ENCODE results near the gene PRND. TPM values are rescaled to one million over a fixed set of nuclear protein-coding genes. Genes with fewer than 3 reads are reported as not detected.
"Not testable (repeated sequence)": the region's sequence is repeated elsewhere in the genome, so short reads cannot be mapped to it uniquely, and the experiment has no call there.

The PRND gene
- total RNA-seq, 1 experiment from 2014 or later: not detected

DNA sequence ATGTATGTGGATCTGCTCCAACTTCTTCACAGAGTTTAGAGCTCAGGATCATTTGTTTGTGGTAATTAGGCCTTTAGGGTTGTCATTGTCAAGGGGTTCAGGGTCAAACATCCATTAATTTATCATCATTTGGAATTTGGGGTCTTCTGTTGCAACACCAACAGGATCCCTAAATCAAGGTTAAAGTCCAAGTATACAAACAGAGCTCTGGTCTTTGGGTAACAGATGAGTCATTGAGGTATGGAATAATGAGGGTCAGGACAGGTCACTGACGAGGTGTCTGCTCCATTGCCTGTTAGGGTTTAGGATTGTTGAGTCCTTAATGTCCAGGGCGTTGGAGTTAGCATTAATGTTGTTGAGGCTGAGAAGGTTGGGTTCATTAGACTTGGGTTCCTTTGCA is 47.6 kb downstream of the PRND start:
- DNase-seq: no peak

GRCh38 chr20:4770026-4770425 is 48.3 kb downstream of the PRND start:
- H3K9me2 ChIP-seq (replicated peaks; ENCODE audit: insufficient read depth, low read length): no peaks in the 10 kb centered on the region
- peaks cover 13% of the 10 kb centered on the region for H3K4me1 ChIP-seq (ENCODE audit: low read length)
- H4K20me1 ChIP-seq (ENCODE audit: insufficient read depth, low read depth, low read length): no peaks in the 10 kb centered on the region
- DNase-seq: no peak
- no peak overlapping the region for H3K4me2 ChIP-seq (ENCODE audit: low read depth, low read length, poor library complexity, severe bottlenecking)
- no peak overlapping the region for H3K4me3 ChIP-seq (ENCODE audit: low read length)
- no peak overlapping the region for H3K27ac ChIP-seq (ENCODE audit: low read length)
- peaks cover 23% of the 10 kb centered on the region for H3K9me3 ChIP-seq (ENCODE audit: low read length)
- no peak overlapping the region for H2AFZ ChIP-seq (ENCODE audit: low read length)
- no peaks in the 10 kb centered on the region for H3K79me2 ChIP-seq (ENCODE audit: low read length)
- no peak overlapping the region for H3K9ac ChIP-seq (ENCODE audit: low read length)
- 0 out of 2 replicates have a peak, but pooled peaks cover 2% of the 10 kb centered on the region for H3K36me3 ChIP-seq (ENCODE audit: insufficient read depth, low read length)
- H3K27me3 ChIP-seq (ENCODE audit: low read length): no peaks in the 10 kb centered on the region

More for the DNA sequence above, 47.6 kb downstream of the PRND start:
- Histone ChIP-seq H3K4me1 (ENCODE audit: low read length) (peaks cover 13% of the 10 kb centered on the region), H3K4me3 (ENCODE audit: low read length) (no peak overlapping the region), H4K20me1 (ENCODE audit: insufficient read depth, low read depth, low read length) (no peaks in the 10 kb centered on the region), H3K79me2 (ENCODE audit: low read length) (no peaks in the 10 kb centered on the region), H3K9ac (ENCODE audit: low read length) (no peak overlapping the region), H3K27ac (ENCODE audit: low read length) (no peak overlapping the region), H3K9me2 (replicated peaks; ENCODE audit: insufficient read depth, low read length) (no peaks in the 10 kb centered on the region), H3K9me3 (ENCODE audit: low read length) (peaks cover 23% of the 10 kb centered on the region), H2AFZ (ENCODE audit: low read length) (no peak overlapping the region), H3K27me3 (ENCODE audit: low read length) (no peaks in the 10 kb centered on the region), H3K36me3 (ENCODE audit: insufficient read depth, low read length) (0 out of 2 replicates have a peak, but pooled peaks cover 2% of the 10 kb centered on the region), H3K4me2 (ENCODE audit: low read depth, low read length, poor library complexity, severe bottlenecking) (no peak overlapping the region)

- Histone ChIP-seq H3K36me3 (ENCODE audit: insufficient read depth, low read length) (0 out of 2 replicates have a peak, but pooled peaks cover 2% of the 10 kb centered on the region), H3K9me2 (replicated peaks; ENCODE audit: insufficient read depth, low read length) (no peaks in the 10 kb centered on the region), H3K4me2 (ENCODE audit: low read depth, low read length, poor library complexity, severe bottlenecking) (no peak overlapping the region), H3K4me3 (ENCODE audit: low read length) (no peak overlapping the region), H3K9ac (ENCODE audit: low read length) (no peak overlapping the region), H3K79me2 (ENCODE audit: low read length) (no peaks in the 10 kb centered on the region), H4K20me1 (ENCODE audit: insufficient read depth, low read depth, low read length) (no peaks in the 10 kb centered on the region), H3K4me1 (ENCODE audit: low read length) (peaks cover 13% of the 10 kb centered on the region), H3K27ac (ENCODE audit: low read length) (no peak overlapping the region), H2AFZ (ENCODE audit: low read length) (no peak overlapping the region), H3K27me3 (ENCODE audit: low read length) (no peaks in the 10 kb centered on the region), H3K9me3 (ENCODE audit: low read length) (peaks cover 23% of the 10 kb centered on the region)
- DNase-seq: no peak
These were observed 49.3 kb downstream of the PRND start for GRCh38 chr20:4771004-4771403.

DNA sequence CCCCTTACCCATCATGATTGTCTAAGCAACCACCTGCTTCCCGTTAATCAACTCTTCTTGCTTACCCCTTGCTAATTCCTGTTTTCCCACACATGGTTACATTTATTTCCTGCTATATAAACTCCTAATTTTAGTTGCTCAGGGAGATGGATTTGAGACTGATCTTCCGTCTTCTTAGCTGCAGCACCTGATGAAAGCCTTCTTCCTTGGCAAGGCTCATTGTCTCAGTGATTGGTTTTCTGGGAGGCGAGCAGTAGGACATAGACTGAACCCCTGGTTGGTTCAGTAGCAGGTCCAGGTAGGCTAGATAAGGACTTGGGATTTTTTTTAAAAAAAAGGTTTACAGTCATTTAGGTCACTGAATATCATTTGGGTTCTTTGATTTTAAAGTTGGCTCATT is 50.4 kb downstream of the PRND start:
- Histone ChIP-seq H3K4me3 (ENCODE audit: low read length) (no peak overlapping the region), H4K20me1 (ENCODE audit: insufficient read depth, low read depth, low read length) (no peaks in the 10 kb centered on the region), H3K27ac (ENCODE audit: low read length) (no peak overlapping the region), H3K36me3 (ENCODE audit: insufficient read depth, low read length) (0 out of 2 replicates have a peak, but pooled peaks cover 2% of the 10 kb centered on the region), H3K9me3 (ENCODE audit: low read length) (peaks cover 23% of the 10 kb centered on the region), H3K9ac (ENCODE audit: low read length) (no peak overlapping the region), H3K9me2 (replicated peaks; ENCODE audit: insufficient read depth, low read length) (no peaks in the 10 kb centered on the region), H3K27me3 (ENCODE audit: low read length) (no peaks in the 10 kb centered on the region), H3K4me1 (ENCODE audit: low read length) (peaks cover 2% of the 10 kb centered on the region), H2AFZ (ENCODE audit: low read length) (no peak overlapping the region), H3K4me2 (ENCODE audit: low read depth, low read length, poor library complexity, severe bottlenecking) (no peak overlapping the region), H3K79me2 (ENCODE audit: low read length) (no peaks in the 10 kb centered on the region)
- no peak for DNase-seq

GRCh38 chr20:4773014-4773413 is 51.3 kb downstream of the PRND start:
- H2AFZ ChIP-seq (ENCODE audit: low read length); H3K27ac ChIP-seq (ENCODE audit: low read length); H3K4me3 ChIP-seq (ENCODE audit: low read length); H3K27me3 ChIP-seq (ENCODE audit: low read length); H3K4me2 ChIP-seq (ENCODE audit: low read depth, low read length, poor library complexity, severe bottlenecking); H4K20me1 ChIP-seq (ENCODE audit: insufficient read depth, low read depth, low read length); H3K9me2 ChIP-seq (replicated peaks; ENCODE audit: insufficient read depth, low read length); DNase-seq; H3K4me1 ChIP-seq (ENCODE audit: low read length); H3K36me3 ChIP-seq (ENCODE audit: insufficient read depth, low read length); H3K79me2 ChIP-seq (ENCODE audit: low read length); H3K9ac ChIP-seq (ENCODE audit: low read length): not testable (repeated sequence)
- peaks cover 23% of the 10 kb centered on the region for H3K9me3 ChIP-seq (ENCODE audit: low read length)

- Histone ChIP-seq H2AFZ (ENCODE audit: low read length) (no peak overlapping the region), H3K4me2 (ENCODE audit: low read depth, low read length, poor library complexity, severe bottlenecking) (no peak overlapping the region), H3K9me3 (ENCODE audit: low read length) (peaks cover 23% of the 10 kb centered on the region)
These were observed 52.0 kb downstream of the PRND start for GRCh38 chr20:4773736-4774135.

GRCh38 chr20:4774207-4774606 is 52.5 kb downstream of the PRND start:
- H3K4me2 ChIP-seq (ENCODE audit: low read depth, low read length, poor library complexity, severe bottlenecking): no peak overlapping the region
- no peak overlapping the region for H2AFZ ChIP-seq (ENCODE audit: low read length)
- no peak for DNase-seq
- no peaks in the 10 kb centered on the region for H3K79me2 ChIP-seq (ENCODE audit: low read length)
- no peaks in the 10 kb centered on the region for H3K27me3 ChIP-seq (ENCODE audit: low read length)
- peaks cover 11% of the 10 kb centered on the region for H3K4me1 ChIP-seq (ENCODE audit: low read length)
- no peak overlapping the region for H3K9ac ChIP-seq (ENCODE audit: low read length)
- no peak overlapping the region for H3K27ac ChIP-seq (ENCODE audit: low read length)
- H3K36me3 ChIP-seq (ENCODE audit: insufficient read depth, low read length): 0 out of 2 replicates have a peak, but pooled peaks cover 2% of the 10 kb centered on the region
- peaks cover 23% of the 10 kb centered on the region for H3K9me3 ChIP-seq (ENCODE audit: low read length)
- no peaks in the 10 kb centered on the region for H4K20me1 ChIP-seq (ENCODE audit: insufficient read depth, low read depth, low read length)
- no peaks in the 10 kb centered on the region for H3K9me2 ChIP-seq (replicated peaks; ENCODE audit: insufficient read depth, low read length)
- no peak overlapping the region for H3K4me3 ChIP-seq (ENCODE audit: low read length)

More at GRCh38 chr20:4773736-4774135, 52.0 kb downstream of the PRND start:
- Histone ChIP-seq H3K4me1 (ENCODE audit: low read length) (peaks cover 6% of the 10 kb centered on the region), H4K20me1 (ENCODE audit: insufficient read depth, low read depth, low read length) (no peaks in the 10 kb centered on the region), H3K4me3 (ENCODE audit: low read length) (no peak overlapping the region), H3K79me2 (ENCODE audit: low read length) (no peaks in the 10 kb centered on the region), H3K27me3 (ENCODE audit: low read length) (no peaks in the 10 kb centered on the region), H3K27ac (ENCODE audit: low read length) (no peak overlapping the region), H3K36me3 (ENCODE audit: insufficient read depth, low read length) (0 out of 2 replicates have a peak, but pooled peaks cover 2% of the 10 kb centered on the region), H3K9ac (ENCODE audit: low read length) (no peak overlapping the region), H3K9me2 (replicated peaks; ENCODE audit: insufficient read depth, low read length) (no peaks in the 10 kb centered on the region)
- no peak for DNase-seq

DNA sequence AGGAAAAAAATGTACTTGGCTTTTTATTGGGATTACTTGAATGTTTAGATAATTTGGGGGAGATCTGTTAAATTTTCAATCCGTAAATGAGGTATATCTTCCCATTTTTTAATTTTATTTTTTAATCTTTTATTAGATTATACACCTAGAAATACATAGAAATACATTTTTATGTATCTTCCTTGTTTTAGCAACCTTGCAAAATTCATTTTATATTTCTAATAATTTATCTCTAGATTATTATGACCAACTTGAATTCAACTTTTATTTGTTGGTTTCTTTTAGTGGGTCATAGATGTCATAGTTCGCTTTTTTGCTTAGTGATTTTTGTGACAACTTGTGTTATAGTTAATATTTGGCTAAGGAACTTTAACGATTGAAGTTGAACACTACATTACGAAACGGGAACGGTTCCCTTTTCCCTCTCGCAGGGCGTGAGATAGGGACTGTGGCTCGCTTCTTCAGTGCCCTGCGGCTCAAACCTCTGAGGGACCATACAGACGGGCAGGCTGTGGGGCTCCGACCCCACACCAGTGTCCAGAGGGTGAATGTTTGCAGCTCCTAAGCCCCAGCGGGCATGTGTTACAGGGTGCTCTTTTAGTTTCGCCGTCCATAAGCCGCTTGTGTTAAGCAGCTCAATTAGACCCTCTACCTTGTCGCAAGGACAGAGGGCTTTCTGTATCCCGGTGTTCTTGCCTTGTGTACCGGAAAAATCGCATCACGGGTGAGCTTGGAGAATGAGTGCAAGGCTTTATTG is 53.8 kb downstream of the PRND start:
- DNase-seq: no peak
- no peak overlapping the region for H3K4me2 ChIP-seq (ENCODE audit: low read depth, low read length, poor library complexity, severe bottlenecking)
- no peak overlapping the region for H3K4me3 ChIP-seq (ENCODE audit: low read length)
- peaks cover 24% of the 10 kb centered on the region for H3K4me1 ChIP-seq (ENCODE audit: low read length)
- no peak overlapping the region for H2AFZ ChIP-seq (ENCODE audit: low read length)
- no peaks in the 10 kb centered on the region for H3K9me2 ChIP-seq (replicated peaks; ENCODE audit: insufficient read depth, low read length)
- no peaks in the 10 kb centered on the region for H3K79me2 ChIP-seq (ENCODE audit: low read length)
- H3K9ac ChIP-seq (ENCODE audit: low read length): no peak overlapping the region
- H3K27me3 ChIP-seq (ENCODE audit: low read length): no peaks in the 10 kb centered on the region
- peaks cover 7% of the 10 kb centered on the region; the same call in 1 of the 2 replicates for H4K20me1 ChIP-seq (ENCODE audit: insufficient read depth, low read depth, low read length)
- peaks cover 9% of the 10 kb centered on the region; the same call in 1 of the 2 replicates for H3K36me3 ChIP-seq (ENCODE audit: insufficient read depth, low read length)
- H3K27ac ChIP-seq (ENCODE audit: low read length): no peak overlapping the region
- peaks cover 23% of the 10 kb centered on the region for H3K9me3 ChIP-seq (ENCODE audit: low read length)
